ENCODE results near the gene GPR65. TPM values are rescaled to one million over a fixed set of nuclear protein-coding genes. Genes with fewer than 3 reads are reported as not detected.

The GPR65 gene
- polyA plus RNA-seq, 4 donors, result 0.38 to 0.51 (median 0.43) TPM

GRCh38 chr14:88036422-88036821 lies 31.5 kb downstream of the GPR65 start:
- no peak for DNase-seq (ENCODE audit: low read depth in 4 of 4, low spot score in 2 of 4)

GRCh38 chr14:88037325-88037724 lies 32.4 kb downstream of the GPR65 start:
- DNase-seq (ENCODE audit: low read depth in 4 of 4, low spot score in 2 of 4), result no peak

GRCh38 chr14:88039197-88039596 lies 34.3 kb downstream of the GPR65 start:
- no peak for DNase-seq (ENCODE audit: low read depth in 4 of 4, low spot score in 2 of 4)

GRCh38 chr14:88040146-88040545 lies 35.2 kb downstream of the GPR65 start:
- no peak for DNase-seq (ENCODE audit: low read depth in 4 of 4, low spot score in 2 of 4)

DNA sequence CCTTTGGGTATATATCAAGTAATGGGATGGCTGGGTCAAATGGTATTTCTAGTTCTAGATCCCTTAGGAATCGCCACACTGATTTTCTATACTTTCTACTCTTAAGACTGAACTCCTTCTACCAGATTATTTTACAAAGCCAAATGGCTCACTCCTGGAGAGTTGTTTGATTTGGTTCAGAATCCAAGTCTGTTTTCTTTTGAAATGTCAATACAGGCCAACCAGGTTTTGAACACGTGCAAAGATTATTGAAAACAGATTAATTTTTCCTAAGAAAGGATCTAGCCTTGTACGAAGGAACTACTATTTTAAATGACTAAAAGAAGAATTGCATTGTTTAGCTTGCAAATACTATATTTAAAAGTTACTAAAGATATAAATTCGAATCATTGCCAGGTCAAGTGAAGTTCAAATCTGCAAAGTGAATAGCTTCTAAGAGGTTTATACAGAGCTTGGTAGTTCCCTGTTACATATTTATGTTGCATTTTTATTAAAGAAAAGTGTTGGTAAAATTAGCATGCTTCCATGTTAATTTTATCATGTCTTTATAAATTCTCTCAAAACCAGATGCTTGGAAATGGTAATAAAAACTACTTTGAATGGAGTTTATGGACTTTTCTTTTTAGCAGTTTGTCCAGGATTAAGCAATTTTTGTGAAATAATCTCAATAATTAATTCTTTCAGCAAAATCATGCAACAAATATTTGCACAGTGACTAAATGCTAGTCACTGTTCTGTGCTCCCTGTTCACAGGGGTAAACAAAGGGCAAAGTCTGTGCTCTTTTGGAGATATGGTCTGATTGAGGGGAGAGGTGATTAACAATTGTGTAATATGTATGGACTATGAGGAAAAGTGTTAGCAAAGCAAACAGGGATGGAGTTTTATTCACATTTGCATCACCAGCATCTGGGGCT lies 38.9 kb downstream of the GPR65 start:
- no peak for DNase-seq (ENCODE audit: low read depth in 4 of 4, low spot score in 2 of 4)

GRCh38 chr14:88044444-88044758 lies 39.5 kb downstream of the GPR65 start:
- no peak for DNase-seq (ENCODE audit: low read depth in 4 of 4, low spot score in 2 of 4)

- DNase-seq (ENCODE audit: low read depth in 4 of 4, low spot score in 2 of 4), result no peak
Observed at GRCh38 chr14:88044776-88045446, 40.0 kb downstream of the GPR65 start.

- DNase-seq (ENCODE audit: low read depth in 4 of 4, low spot score in 2 of 4), result no peak
Observed at GRCh38 chr14:88045705-88046104, 40.8 kb downstream of the GPR65 start.

GRCh38 chr14:88048351-88048750 lies 43.4 kb downstream of the GPR65 start:
- no peak for DNase-seq (ENCODE audit: low read depth in 4 of 4, low spot score in 2 of 4)

DNA sequence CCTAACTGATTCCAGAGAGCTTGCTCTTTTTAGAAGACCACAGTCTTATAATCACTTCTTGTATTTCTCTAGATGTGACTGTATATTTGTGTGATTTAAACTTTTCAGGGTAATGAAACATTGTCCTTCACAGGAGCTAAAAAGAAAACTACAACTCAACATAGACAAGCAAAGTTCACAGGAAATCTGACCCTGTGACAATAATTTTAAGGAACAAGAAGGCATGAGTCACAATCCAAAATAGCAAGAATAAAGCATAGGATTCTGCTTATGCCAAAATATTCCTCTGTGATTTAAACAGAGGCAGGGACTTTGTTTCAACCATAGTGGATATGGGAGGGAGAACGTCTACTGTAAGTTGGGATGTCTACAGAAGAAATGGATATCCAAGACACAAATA lies 44.3 kb downstream of the GPR65 start:
- DNase-seq (ENCODE audit: low read depth in 4 of 4, low spot score in 2 of 4), result no peak

- DNase-seq (ENCODE audit: low read depth in 4 of 4, low spot score in 2 of 4), result no peak
Observed at GRCh38 chr14:88049936-88050335, 45.0 kb downstream of the GPR65 start.

- no peak for DNase-seq (ENCODE audit: low read depth in 4 of 4, low spot score in 2 of 4)
Observed at GRCh38 chr14:88060576-88060975, 55.6 kb downstream of the GPR65 start.

DNA sequence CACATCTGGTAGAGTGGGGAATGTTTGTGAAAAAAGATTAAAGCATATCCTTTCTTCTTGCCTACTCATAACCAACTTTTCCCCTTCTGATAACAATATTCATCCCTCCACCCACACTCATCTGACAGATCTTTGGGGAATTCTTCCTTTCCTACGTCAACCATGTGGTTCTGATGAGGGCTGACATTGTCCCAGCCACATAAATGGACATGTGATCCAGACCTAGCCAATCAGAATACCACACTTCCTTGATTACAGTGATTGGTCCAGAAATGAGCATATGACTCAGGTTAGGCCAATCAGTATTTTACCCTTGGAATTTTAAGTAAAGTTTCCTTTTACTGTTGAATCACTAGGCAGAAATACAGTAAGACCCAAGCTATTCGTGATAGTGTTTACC lies 58.9 kb downstream of the GPR65 start:
- no peak for DNase-seq (ENCODE audit: low read depth in 4 of 4, low spot score in 2 of 4)

Other genes starting within 250 kb of the GPR65 start
- 10 to 100 TPM; 36.6 to 49.5 (median 41.2) TPM for gene GALC, start 12.0 kb upstream of the GPR65 start, polyA plus RNA-seq (ENCODE audit: insufficient read length in 4 of 4)